GM20000 (cell line): ENCODE results near the gene GHR.
"Not testable (repeated sequence)": the region's sequence is repeated elsewhere in the genome, so short reads cannot be mapped to it uniquely, and the experiment has no call there.

ENCODE experiments used
- DNase-seq: peaks from one replicate; pipeline ENCODE4 v3.0.0; 2012; ENCODE audit warnings: low spot score
- TF ChIP-seq, protein P1 (sequence below): IDR thresholded peaks from 2 replicates; pipeline ENCODE4 v1.5.1; 2012; ENCODE audit warnings: mild to moderate bottlenecking, control low read depth; ENCODE audit errors: extremely low read depth, missing control alignments

The GHR gene

DNA sequence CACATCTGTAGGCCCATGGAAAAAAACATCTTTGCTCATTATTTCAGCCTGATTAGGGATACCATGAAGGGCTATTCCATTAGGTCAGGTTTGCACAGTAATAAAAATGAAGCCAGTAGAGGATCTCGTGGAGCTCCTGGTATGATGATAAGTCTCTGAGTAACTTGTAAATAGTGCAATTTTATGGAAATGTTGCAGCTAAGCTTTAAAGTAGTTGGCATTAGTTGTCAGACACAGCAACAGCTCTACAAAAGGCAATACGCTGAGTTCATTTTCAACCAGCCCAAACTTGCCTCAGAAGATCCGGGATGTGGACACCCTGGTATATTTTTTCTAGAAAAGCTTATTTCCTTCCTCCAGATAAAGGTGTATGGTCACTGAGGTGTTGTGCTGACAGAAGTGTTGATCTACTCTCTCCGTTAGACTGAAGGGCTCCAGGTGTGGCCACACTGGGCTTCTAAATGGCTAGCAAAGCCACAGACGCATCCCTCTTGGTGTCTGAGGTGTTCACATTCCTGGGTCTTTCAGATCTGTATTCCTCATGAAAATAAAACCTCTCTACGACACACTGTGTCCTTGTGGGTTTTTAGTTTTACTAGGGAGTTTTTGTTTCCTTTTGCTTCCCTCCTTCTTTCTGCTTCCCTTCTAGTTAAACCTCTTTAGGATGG lies 141.6 kb downstream of the GHR start:
- TF ChIP-seq, protein P1, sequence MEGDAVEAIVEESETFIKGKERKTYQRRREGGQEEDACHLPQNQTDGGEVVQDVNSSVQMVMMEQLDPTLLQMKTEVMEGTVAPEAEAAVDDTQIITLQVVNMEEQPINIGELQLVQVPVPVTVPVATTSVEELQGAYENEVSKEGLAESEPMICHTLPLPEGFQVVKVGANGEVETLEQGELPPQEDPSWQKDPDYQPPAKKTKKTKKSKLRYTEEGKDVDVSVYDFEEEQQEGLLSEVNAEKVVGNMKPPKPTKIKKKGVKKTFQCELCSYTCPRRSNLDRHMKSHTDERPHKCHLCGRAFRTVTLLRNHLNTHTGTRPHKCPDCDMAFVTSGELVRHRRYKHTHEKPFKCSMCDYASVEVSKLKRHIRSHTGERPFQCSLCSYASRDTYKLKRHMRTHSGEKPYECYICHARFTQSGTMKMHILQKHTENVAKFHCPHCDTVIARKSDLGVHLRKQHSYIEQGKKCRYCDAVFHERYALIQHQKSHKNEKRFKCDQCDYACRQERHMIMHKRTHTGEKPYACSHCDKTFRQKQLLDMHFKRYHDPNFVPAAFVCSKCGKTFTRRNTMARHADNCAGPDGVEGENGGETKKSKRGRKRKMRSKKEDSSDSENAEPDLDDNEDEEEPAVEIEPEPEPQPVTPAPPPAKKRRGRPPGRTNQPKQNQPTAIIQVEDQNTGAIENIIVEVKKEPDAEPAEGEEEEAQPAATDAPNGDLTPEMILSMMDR, result no peak
- DNase-seq, result no peak

DNA sequence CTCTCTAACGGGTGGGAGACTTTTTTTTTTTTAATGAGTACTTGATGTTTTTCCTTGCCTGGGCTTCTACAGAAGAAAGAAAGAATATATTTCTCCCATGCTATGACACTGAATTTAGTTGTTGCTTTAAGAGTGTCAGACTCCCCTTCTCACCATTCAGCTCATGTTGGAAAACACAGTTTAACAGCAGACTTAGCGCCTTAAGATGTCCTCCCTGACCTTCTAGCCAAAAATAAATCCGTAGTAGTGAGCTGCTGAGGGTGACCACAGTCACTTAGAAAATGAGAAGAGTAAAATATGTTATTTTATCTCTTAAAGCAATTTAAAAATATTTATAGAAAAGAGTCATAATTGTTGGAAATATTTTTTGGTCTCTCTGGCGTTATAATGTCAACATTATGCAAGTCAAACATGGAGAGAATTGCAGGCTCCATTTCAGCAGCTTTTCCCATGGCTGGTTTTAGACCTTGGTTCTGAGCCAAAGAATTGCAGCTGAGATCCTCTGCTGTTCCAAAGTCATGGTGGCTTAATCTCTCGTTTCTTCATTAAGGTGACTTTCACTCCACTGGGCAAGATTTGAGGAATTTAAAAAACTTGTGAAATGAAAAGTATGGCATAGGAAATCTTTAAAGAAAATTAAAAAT lies 143.5 kb downstream of the GHR start:
- TF ChIP-seq, protein P1, result no peak
- DNase-seq, result no peak

DNA sequence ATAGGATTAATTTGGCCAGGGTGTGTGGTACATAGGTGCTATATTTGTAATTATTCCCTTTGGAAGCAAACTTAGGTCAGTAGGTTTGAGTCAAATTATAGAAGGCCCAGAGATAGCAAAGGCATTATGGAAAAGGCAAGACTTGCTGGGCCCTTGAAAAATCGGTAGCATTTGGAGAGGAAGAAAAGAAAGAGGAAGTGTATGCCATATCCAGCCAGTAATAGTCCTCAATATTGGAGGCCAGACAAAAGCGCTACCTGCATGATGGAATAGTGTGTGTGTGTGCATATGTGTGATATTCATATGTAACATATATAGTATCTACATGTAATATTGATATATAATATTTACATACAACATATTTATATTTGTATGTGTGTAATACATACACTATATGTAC lies 146.1 kb downstream of the GHR start:
- TF ChIP-seq, protein P1, result no peak
- DNase-seq, result no peak

DNA sequence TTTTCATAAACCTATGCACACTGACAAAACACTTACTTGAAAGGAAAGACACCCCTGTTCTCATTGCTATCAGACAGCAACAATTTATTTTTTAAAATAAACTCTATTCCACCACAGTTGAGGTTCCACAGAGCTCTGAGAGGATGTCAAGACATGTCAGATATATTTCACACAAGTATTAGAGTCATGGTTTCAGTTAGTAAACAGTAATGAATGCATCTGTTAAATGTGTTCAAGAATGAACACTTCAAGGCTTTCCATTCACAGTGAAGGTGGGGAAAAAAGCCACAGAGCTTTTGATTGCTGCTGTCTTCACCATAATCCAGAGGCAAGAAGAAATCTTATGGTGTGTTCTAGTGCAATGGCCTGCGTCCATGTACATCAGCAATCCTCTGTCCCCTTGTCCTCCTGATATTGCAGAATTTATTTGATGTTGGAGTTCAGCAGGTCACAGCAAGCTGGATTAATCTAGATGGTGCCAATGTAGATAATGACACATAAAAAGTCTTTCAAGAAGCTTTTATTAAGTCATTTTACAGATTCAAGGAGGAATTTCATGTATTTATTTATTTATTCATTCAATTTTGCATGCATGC lies 146.8 kb downstream of the GHR start:
- no peak for DNase-seq
- TF ChIP-seq, protein P1, result no peak

DNA sequence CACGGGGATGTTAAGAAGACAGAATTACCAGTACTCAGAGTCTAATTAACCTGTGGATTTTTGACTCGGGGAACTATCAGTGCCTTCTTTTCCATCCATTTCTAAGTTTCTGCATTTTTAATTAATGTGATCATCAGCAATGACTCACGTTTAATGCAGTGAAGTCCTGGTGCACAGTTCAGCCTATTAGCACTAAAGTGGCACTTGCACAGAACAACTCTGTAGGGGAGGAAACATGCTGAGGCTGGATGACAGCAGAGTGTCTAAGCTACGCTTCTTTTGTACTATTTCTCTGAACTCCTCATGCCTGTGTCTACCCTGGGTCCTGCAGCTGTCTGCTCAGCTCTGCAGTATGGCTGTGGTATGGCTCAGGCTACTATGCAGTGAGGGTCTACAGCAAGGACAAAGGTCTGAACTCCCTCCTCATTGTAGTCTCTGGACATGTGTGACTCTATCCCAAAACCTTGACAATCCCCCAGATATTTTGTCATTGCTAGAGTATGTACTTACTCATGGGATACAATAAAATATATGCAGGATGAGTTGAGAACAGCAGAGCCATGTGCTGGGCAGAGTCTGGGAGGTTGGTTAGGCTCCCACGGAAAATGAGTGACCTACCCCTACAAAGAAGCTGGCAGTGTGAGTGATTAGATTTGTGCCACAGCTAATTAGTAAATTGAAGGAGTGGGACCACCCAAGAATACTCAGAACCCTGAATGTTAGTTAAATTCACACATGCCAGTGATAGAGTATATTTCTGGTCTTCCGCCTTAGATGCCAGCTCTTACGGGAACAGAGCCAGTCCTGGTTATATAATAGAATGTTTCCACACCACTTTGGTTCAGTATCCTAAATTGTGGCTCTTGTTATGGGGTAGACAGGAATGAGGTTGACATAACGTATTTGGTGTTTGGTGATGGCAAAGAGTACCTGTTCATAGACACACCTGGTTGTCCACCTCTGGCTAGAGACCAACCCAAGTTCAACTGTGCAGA lies 148.0 kb downstream of the GHR start:
- TF ChIP-seq, protein P1, result no peak
- no peak for DNase-seq

DNA sequence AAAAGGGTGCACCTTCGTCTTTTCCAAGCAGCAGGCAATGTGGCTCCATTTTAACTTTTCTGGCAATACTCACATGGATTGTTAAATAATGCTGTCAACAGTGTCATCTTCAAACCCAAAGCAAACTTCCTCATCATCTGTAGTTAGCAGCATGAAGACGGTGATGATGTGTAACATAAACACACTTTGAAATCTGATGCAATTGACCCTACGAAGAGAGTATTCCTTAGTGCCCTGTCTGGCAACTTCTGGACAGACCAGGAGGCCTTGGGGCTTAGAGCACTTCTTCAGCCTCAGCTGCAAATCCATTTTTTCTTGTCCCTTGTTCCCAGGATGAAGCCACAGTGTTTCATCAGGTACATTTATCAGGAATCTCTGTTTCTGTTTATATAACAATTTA lies 149.1 kb downstream of the GHR start:
- TF ChIP-seq, protein P1, result no peak

DNA sequence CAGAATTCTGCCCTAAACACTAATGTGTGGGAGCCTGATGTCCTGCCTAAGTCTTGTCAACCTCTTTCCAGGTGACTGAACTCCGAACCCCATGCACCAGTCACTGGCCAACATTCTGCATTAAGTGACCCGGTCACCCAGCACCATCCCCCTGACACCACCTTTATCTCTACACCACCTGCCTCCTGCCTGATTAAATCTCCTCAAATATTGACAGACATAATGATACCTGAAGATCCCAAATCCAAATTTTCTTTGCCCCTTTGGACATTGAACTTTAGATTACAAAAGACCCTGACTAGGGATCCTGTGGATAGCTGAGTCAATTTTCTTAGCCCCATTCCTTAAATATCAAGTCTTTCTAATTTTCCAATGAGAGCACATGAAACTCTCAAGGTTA lies 150.1 kb downstream of the GHR start:
- no peak for DNase-seq
- TF ChIP-seq, protein P1, result no peak

More for the DNA sequence above, 149.1 kb downstream of the GHR start:
- DNase-seq, result no peak

DNA sequence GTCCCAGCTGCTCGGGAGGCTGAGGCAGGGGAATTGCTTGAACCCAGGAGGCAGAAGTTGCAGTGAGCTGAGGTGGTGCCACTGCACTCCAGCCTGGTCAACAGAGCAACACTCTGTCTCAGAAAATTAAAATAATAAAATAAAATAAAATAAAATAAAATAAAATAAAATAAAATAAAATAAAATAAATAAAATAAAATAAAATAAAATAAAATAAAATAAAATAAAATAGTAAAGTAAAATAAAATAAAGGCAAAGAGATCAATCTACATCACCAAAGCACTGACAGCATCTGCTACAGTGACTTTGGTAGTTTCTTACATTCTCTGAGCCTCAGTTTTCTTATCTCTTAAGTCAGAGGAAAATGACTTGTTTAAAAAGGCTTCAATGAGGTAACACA lies 152.7 kb downstream of the GHR start:
- not testable (repeated sequence) for DNase-seq

DNA sequence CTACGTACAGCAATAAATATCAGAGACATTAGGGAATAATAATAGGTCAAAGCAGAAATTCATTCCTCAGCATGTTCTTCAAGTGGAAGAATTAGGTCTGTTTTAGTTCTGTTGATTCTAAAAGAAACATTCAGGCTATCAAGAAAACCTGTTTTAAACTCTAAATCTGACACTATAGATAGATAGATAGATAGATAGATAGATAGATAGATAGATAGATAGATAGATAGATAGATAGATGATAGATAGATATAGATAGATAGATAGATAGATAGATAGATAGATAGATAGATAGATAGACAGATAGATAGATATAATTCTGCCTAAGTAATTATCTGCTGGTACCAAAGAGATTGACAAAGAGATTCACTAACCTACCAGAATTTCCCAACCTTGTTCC lies 155.7 kb downstream of the GHR start:
- DNase-seq, result not testable (repeated sequence)
